Measurements from ENCODE around the gene GLYATL1B. TPM values are rescaled to one million over a fixed set of nuclear protein-coding genes. Genes with fewer than 3 reads are reported as not detected.
A peak's percentile ranks its signal among the peaks of the same experiment; 100 is the strongest.

GLYATL1B gene
- total and polyA plus RNA-seq, 3 donors from 2014 or later = not detected

DNA sequence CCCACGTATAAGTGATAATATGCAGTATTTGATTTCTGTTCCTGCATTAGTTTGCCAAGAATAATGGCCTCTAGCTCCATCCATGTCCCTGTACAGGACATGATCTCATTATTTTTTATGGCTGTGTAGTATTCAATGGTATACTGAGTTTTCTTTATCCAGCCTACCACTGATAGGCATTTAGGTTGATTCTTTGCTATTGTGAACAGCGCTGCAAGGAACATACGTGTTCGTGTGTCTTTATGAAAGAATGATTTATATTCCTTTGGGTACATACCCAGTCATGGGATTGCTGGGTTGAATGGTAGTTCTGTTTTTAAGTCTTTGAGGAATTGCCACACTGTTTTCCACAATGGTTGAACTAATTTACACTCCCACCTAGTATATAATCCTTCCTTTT, 55.1 kb downstream of the GLYATL1B start:
- Histone ChIP-seq H3K4me1 (peaks cover 4% of the 10 kb centered on the region), H3K9me3 (no peaks in the 10 kb centered on the region), H3K36me3 (ENCODE audit: low read depth, missing control alignments) (no peaks in the 10 kb centered on the region), H3K4me3 (no peak overlapping the region), H3K27me3 (no peaks in the 10 kb centered on the region), H3K27ac (peak overlapping the region in 1 of 2 donors; percentile 93)
- TF ChIP-seq, protein P1, sequence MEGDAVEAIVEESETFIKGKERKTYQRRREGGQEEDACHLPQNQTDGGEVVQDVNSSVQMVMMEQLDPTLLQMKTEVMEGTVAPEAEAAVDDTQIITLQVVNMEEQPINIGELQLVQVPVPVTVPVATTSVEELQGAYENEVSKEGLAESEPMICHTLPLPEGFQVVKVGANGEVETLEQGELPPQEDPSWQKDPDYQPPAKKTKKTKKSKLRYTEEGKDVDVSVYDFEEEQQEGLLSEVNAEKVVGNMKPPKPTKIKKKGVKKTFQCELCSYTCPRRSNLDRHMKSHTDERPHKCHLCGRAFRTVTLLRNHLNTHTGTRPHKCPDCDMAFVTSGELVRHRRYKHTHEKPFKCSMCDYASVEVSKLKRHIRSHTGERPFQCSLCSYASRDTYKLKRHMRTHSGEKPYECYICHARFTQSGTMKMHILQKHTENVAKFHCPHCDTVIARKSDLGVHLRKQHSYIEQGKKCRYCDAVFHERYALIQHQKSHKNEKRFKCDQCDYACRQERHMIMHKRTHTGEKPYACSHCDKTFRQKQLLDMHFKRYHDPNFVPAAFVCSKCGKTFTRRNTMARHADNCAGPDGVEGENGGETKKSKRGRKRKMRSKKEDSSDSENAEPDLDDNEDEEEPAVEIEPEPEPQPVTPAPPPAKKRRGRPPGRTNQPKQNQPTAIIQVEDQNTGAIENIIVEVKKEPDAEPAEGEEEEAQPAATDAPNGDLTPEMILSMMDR (IDR thresholded peaks at IDR 0.05) = no peak
- TF ChIP-seq POLR2A (IDR thresholded peaks at IDR 0.05) = no peak
- intact Hi-C loops (cut with DNase I; ENCODE audit: low total_unique reads) = no loop called here
- no peak for DNase-seq
- 86 to 89% methylated on average over 4 of the region's 4 CpGs for WGBS, 2 donors

DNA sequence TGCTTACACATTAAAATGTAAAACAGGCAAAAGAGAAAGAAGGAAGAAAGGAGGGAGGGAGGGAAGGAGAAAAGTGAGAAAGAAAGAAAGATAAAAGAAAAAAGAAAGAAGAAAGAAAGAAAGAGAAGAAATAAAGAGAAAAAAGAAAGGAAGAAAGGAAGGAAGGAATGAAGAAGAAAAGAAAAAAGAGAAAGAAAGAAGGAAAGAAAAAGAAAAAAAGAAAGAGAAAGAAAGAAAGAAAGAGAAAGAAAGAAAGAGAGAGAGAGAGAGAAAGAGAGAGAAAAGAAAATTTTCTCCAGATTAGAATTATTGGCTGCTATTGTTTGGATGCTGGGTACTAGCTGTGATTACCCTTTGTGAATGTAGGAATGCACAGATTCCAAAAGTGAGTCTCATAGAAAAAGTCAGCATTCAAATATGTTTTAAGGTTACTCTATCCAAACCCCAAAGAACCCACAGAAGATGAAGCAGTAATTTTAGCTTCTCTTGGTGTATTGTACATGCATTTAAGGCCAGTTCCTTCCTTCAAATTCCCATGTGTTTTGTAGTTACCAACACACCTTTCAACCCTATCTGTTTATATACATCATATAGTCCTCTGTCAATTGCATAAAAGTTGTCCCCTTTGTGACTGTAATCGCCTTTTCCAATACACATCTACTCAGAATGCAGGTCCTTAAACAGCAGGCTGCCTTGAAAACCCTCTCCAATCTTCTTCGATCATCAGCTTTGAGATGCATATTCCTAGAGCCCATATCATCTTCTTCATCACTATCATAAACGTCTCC, 55.8 kb downstream of the GLYATL1B start:
- Histone ChIP-seq H3K4me1 (peaks cover 4% of the 10 kb centered on the region), H3K36me3 (ENCODE audit: low read depth, missing control alignments) (no peaks in the 10 kb centered on the region), H3K27me3 (no peaks in the 10 kb centered on the region), H3K9me3 (no peaks in the 10 kb centered on the region), H3K4me3 (peak overlapping the region; percentile 79 to 82), H3K27ac (peak overlapping the region; percentile 93 to 96)
- intact Hi-C loops (cut with DNase I; ENCODE audit: low total_unique reads) = no loop called here
- no peak for DNase-seq
- WGBS, 2 donors = 0 to 2% methylated on average over 3 of the region's 3 CpGs
- no peak for TF ChIP-seq POLR2A (IDR thresholded peaks at IDR 0.05)
- TF ChIP-seq, protein P1 (IDR thresholded peaks at IDR 0.05) = no peak

DNA sequence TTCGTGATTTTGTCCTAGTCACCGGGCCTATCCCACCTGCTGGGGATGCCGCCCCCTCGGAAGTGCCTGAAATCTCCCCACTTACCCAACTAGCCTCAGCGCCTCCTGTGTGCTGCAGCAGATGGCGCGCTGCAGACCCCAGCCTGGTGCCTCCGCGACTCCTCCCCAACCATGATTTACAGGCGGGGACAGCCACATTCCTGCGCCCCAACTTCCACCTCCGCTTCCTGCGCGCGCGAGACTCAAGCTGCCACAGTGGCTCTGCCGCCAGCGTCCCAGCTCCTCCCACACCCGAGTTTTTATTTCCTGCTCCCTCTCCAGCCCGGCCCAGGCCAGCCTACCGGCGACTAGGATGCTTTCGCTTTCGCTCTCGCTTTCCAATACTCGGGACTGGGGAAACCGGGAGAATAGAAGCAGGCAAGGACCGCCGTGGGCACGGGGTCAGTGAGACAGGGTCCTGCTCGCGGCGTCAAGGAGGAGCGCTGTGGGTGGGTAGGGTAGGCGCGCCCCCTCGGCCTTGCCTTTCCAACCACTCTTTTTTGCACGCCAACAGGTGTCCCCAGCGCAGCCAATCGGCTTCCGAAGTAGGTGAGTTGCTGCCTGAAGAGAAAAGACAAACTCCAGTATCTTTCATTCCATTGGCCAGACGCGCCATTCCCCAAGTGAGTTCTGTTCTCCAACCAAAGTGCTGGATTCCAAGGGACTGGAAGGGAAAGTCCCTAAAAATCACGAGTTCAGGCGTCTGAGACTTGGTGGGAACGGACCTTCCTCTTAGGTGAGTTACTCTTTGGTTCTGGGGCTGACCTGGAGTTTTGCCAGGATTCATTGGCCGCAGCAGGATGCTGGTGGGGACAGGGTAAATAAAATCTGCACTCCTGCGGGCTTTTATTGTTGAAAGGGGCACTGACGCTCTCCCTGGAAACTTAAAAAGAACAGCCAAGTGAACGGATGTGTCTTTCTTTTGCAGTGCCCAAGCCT, 56.7 kb downstream of the GLYATL1B start, which contains the start of gene FAM111A:
FAM111A (plus strand) TSS at position 327 of the 978 bp plus-strand sequence. CDS start 6,017 bp downstream, outside the sequence.
- DNase-seq = peak; percentile 90
- Histone ChIP-seq H3K27me3 (no peaks in the 10 kb centered on the region), H3K27ac (peak within 1 kb of the TSS; percentile 93 to 96), H3K9me3 (no peaks in the 10 kb centered on the region), H3K4me1 (peaks cover 4% of the 10 kb centered on the region), H3K36me3 (ENCODE audit: low read depth, missing control alignments) (no peaks in the 10 kb centered on the region), H3K4me3 (peak within 1 kb of the TSS; percentile 79 to 82)
- WGBS, 2 donors = 0% methylated on average over 36 to 50 of the region's 50 CpGs
- TF ChIP-seq POLR2A (IDR thresholded peaks at IDR 0.05) = no peak
- TF ChIP-seq, protein P1 (IDR thresholded peaks at IDR 0.05) = no peak
- intact Hi-C loops (cut with DNase I; ENCODE audit: low total_unique reads) = no loop called here

DNA sequence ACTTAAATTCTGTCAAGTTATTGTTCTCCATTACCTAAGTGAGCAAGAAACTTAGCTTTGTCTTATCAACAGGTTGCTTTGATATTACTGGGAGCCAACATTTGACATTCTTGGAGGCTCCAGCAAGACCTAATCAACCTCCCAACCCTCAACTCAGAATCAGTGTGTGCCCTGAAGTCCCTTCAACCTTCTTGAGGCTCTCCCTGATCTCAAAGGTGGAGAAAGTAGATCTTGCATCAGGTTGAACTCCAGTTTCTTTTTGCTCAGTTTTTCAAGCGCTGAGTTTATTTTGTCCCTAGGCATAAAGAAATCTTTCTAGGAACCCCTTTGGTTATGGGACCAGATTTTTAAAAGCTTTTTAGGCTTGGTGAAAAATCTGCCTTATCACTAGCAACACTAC, 58.0 kb downstream of the GLYATL1B start:
- TF ChIP-seq POLR2A (IDR thresholded peaks at IDR 0.05) = no peak
- TF ChIP-seq, protein P1 (IDR thresholded peaks at IDR 0.05) = no peak
- no peaks in the 10 kb centered on the region for H3K27me3 ChIP-seq
- intact Hi-C loops (cut with DNase I; ENCODE audit: low total_unique reads) = no loop called here
- peaks cover 4% of the 10 kb centered on the region for H3K4me1 ChIP-seq
- H3K36me3 ChIP-seq (ENCODE audit: low read depth, missing control alignments) = no peaks in the 10 kb centered on the region
- no peaks in the 10 kb centered on the region for H3K9me3 ChIP-seq
- H3K27ac ChIP-seq = peak overlapping the region; percentile 84 to 93
- no peak for DNase-seq
- WGBS, 2 donors = 63 to 82% methylated on average over 1 of the region's 1 CpG
- peak overlapping the region; percentile 34 to 58 for H3K4me3 ChIP-seq

Other genes with a start within 250 kb of the GLYATL1B start
- gene GLYATL2, start 241.6 kb upstream of the GLYATL1B start, total RNA-seq = under 1 TPM; 0.12 to 0.63 TPM
- not detected for gene GLYATL2, start 241.6 kb upstream of the GLYATL1B start, polyA plus RNA-seq (ENCODE audit: insufficient read depth, low read depth, low replicate concordance)
- 1 to 10 TPM in 1 of 2 donors, not detected in 1; 1.4 TPM for gene GLYATL1, start 146.8 kb upstream of the GLYATL1B start, total RNA-seq
- gene GLYATL1, start 146.8 kb upstream of the GLYATL1B start, polyA plus RNA-seq (ENCODE audit: insufficient read depth, low read depth, low replicate concordance) = 0.40 TPM
- gene FAM111B, start 20.9 kb downstream of the GLYATL1B start, total RNA-seq = under 1 TPM; 0.24 to 0.81 TPM
- not detected for gene FAM111B, start 20.9 kb downstream of the GLYATL1B start, polyA plus RNA-seq (ENCODE audit: insufficient read depth, low read depth, low replicate concordance)
- gene FAM111A, start 56.5 kb downstream of the GLYATL1B start, total RNA-seq = 10 to 100 TPM; 41.5 to 43.4 TPM
- 12.3 TPM for gene FAM111A, start 56.5 kb downstream of the GLYATL1B start, polyA plus RNA-seq (ENCODE audit: insufficient read depth, low read depth, low replicate concordance)
- 10 to 100 TPM in 1 of 2 donors, 1 to 10 TPM in 1; 4.5 to 10.2 TPM for gene DTX4, start 85.8 kb downstream of the GLYATL1B start, total RNA-seq
- gene DTX4, start 85.8 kb downstream of the GLYATL1B start, polyA plus RNA-seq (ENCODE audit: insufficient read depth, low read depth, low replicate concordance) = 6.1 TPM
- gene MPEG1, start 126.6 kb downstream of the GLYATL1B start, total RNA-seq = 1 to 10 TPM in 1 of 2 donors, under 1 TPM in 1; 0.87 to 3.8 TPM
- gene MPEG1, start 126.6 kb downstream of the GLYATL1B start, polyA plus RNA-seq (ENCODE audit: insufficient read depth, low read depth, low replicate concordance) = 12.1 TPM